HuH-7 (cell line): Measurements from ENCODE around the gene EFNA5.
"Not testable (repeated sequence)": the region's sequence is repeated elsewhere in the genome, so short reads cannot be mapped to it uniquely, and the experiment has no call there.

ENCODE experiments used
- DNase-seq: peaks from one replicate; pipeline ENCODE4 v3.0.0; 2011; ENCODE audit warnings: low spot score

EFNA5 gene

GRCh38 chr5:107365320-107366109 lies 305.2 kb downstream of the EFNA5 start:
- DNase-seq: no peak

- DNase-seq: no peak
These were observed 306.1 kb downstream of the EFNA5 start for GRCh38 chr5:107364443-107365319.

GRCh38 chr5:107363768-107364167 lies 307.0 kb downstream of the EFNA5 start:
- no peak for DNase-seq

GRCh38 chr5:107361945-107362344 lies 308.8 kb downstream of the EFNA5 start:
- no peak for DNase-seq

GRCh38 chr5:107359916-107360234 lies 310.9 kb downstream of the EFNA5 start:
- DNase-seq: no peak

GRCh38 chr5:107359033-107359915 lies 311.5 kb downstream of the EFNA5 start:
- no peak for DNase-seq

- no peak for DNase-seq
These were observed 313.8 kb downstream of the EFNA5 start for GRCh38 chr5:107356891-107357290.

GRCh38 chr5:107352576-107352975 lies 318.2 kb downstream of the EFNA5 start:
- DNase-seq: no peak

GRCh38 chr5:107346580-107346979 lies 324.2 kb downstream of the EFNA5 start:
- DNase-seq: not testable (repeated sequence)

GRCh38 chr5:107342371-107342770 lies 328.4 kb downstream of the EFNA5 start:
- DNase-seq: no peak

- DNase-seq: no peak
These were observed 329.2 kb downstream of the EFNA5 start for GRCh38 chr5:107341376-107342084.

- DNase-seq: no peak
These were observed 330.1 kb downstream of the EFNA5 start for GRCh38 chr5:107340631-107341030.

- no peak for DNase-seq
These were observed 332.4 kb downstream of the EFNA5 start for GRCh38 chr5:107338335-107338734.

GRCh38 chr5:107337281-107337680 lies 333.5 kb downstream of the EFNA5 start:
- DNase-seq: no peak

- no peak for DNase-seq
These were observed 338.9 kb downstream of the EFNA5 start for GRCh38 chr5:107331882-107332281.

- DNase-seq: no peak
These were observed 339.4 kb downstream of the EFNA5 start for GRCh38 chr5:107331312-107331711.

GRCh38 chr5:107330903-107331302 lies 339.8 kb downstream of the EFNA5 start:
- no peak for DNase-seq

GRCh38 chr5:107329850-107330249 lies 340.9 kb downstream of the EFNA5 start:
- no peak for DNase-seq
